T-helper 2 cell treated with Interferon-gamma antibody and Interleukin-4, amounts not matched to agents 5 μg/mL and 100 μg/mL, for 36 hours (primary cell): ENCODE data around the gene AGAP1.

Experiments used
- DNase-seq: peaks from one replicate; pipeline ENCODE4 v3.0.0; 2021; ENCODE audit warnings: low spot score
- H3K27ac Mint-ChIP-seq: one replicate; pipeline ENCODE4 v1.8.0; 2021; ENCODE audit warnings: mild to moderate bottlenecking, mixed read lengths
- H3K27me3 Mint-ChIP-seq: one replicate; pipeline ENCODE4 v1.8.0; 2021; ENCODE audit warnings: low read depth, mixed read lengths
- H3K36me3 Mint-ChIP-seq: one replicate; pipeline ENCODE4 v1.8.0; 2021; ENCODE audit warnings: low read depth, mixed read lengths
- H3K4me1 Mint-ChIP-seq: one replicate; pipeline ENCODE4 v1.8.0; 2021; ENCODE audit warnings: low read depth, mixed read lengths
- H3K4me3 Mint-ChIP-seq: one replicate; pipeline ENCODE4 v1.8.0; 2022; ENCODE audit warnings: mild to moderate bottlenecking, moderate library complexity, mixed read lengths
- H3K9me3 Mint-ChIP-seq: one replicate; pipeline ENCODE4 v1.8.0; 2021; ENCODE audit warnings: mixed read lengths

Gene AGAP1

DNA sequence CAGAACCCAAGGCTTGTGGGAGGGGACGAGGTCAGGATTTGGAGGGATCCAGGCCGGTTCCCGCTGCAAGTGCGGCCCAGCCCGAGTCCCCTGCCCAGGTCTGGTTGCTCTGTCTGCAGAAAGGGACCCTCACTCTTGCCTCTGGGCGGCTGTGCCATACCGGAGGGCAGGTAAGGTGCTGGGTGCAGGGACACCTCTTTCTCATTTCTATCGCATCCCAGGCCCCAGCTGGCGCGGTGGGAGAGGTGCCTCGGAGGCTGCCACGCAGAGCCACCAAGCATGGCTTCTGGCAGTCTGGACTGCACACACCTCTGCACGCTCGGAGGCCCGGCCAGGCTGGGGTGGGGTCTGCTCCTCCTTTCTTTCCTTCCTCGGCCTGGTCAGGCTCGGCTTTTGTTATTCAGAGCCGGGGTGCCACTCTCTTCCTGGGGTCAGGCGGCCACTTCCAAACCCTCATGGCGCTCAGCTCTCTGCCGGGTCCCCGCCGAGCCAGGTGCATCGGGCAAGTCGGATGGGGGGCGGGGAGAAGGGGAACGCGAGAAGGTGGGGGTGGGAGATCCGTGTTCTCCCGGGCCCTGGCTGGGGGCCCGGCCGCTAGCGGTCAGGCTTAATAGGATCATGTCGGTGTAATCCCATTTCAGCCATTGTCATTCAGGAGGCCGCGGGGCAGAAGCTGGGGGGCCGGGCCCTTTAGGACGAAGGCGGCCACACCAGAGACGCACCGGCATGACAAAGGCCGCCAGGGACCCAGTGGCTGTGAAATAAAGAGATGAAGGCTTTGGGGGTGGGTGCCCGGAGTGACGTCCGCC lies 665.3 kb downstream of the AGAP1 start:
- peaks cover 45% of the 10 kb centered on the region for H3K27me3 Mint-ChIP-seq
- no peaks in the 10 kb centered on the region for H3K36me3 Mint-ChIP-seq
- no peak for DNase-seq
- no peaks in the 10 kb centered on the region for H3K9me3 Mint-ChIP-seq
- H3K4me1 Mint-ChIP-seq: no peaks in the 10 kb centered on the region
- no peak overlapping the region for H3K27ac Mint-ChIP-seq
- no peak overlapping the region for H3K4me3 Mint-ChIP-seq

DNA sequence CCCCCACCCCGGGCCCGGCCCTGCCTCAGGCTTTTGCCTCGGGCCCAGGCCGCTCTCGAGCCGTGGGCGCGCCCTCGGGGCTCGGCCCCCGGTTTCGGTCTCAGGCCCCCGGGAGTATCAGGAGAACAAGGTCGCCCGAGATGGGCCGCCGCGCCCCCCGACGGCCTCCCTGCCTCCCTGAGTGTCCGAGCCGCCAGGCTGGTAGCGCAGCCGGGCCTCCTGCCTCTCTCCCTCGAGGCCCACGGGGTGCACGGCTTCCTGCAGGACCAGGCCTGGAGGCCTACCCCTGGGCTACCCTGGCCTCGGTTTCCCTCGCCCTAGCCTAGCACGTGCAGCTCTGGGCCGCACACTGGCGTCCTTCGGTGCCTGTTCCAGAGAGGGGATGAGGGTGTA lies 665.9 kb downstream of the AGAP1 start:
- peaks cover 47% of the 10 kb centered on the region for H3K27me3 Mint-ChIP-seq
- H3K9me3 Mint-ChIP-seq: no peaks in the 10 kb centered on the region
- H3K4me1 Mint-ChIP-seq: no peaks in the 10 kb centered on the region
- H3K36me3 Mint-ChIP-seq: peaks cover 1% of the 10 kb centered on the region
- no peak for DNase-seq
- H3K27ac Mint-ChIP-seq: no peak overlapping the region
- H3K4me3 Mint-ChIP-seq: no peak overlapping the region

DNA sequence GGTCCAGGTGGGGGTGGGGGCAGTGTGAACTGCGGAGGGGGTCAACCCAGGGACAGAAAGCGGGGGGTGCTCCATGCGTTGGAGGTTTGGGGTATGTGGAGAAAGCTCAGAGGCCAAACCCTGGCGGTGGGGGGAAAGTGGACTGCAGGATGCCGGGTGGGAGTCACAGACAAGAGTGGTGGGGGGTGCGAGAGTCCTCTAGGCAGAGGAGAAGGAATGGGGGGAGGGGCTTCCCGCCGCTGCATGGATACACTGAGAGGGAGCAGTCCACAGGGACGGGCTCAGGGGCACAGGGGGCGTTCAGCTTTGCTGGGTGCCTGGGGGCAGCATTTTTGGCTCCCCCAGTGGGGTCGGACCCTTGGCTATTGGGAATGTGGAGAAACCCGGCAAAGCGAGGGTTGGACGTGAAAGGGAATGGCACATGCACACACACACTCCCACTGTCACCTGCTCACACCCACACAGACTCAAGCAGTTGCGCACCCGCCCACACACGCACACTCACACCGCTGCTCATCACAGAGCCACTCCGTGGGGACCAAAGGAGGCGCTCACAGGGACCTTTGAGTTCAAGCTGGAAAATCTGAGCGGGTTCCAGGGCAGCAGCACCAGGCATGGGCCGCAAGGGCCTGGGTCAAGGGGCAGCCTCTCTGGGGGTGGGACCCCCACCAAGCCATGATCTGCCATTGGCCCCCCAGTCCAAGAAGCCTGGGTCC lies 666.7 kb downstream of the AGAP1 start:
- Mint-ChIP-seq H3K4me3 (no peak overlapping the region), H3K9me3 (no peaks in the 10 kb centered on the region), H3K27ac (no peak overlapping the region), H3K36me3 (peaks cover 1% of the 10 kb centered on the region), H3K27me3 (peaks cover 55% of the 10 kb centered on the region), H3K4me1 (no peaks in the 10 kb centered on the region)
- DNase-seq: no peak

DNA sequence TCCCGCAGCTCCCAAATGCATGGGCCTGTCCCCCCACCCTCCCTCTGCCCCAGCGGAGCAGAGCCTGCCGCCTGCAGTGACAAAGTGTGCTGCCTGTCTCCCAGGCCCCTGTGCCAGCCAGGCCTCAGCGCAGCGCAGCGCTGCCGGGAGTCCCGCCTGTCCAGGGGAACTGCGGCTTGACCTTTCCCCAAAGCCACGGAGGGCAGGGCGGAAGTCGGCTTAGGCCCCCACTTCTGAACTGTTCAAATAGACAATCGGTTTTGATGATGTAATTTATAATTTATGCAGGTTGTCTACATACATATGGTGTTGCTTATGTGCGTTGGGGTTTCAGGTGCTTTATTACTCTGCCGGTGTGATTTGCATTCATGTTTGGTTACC lies 667.2 kb downstream of the AGAP1 start:
- Mint-ChIP-seq H3K27ac (no peak overlapping the region), H3K9me3 (no peaks in the 10 kb centered on the region), H3K36me3 (peaks cover 1% of the 10 kb centered on the region), H3K4me3 (no peak overlapping the region), H3K27me3 (peaks cover 60% of the 10 kb centered on the region), H3K4me1 (no peaks in the 10 kb centered on the region)
- DNase-seq: no peak

DNA sequence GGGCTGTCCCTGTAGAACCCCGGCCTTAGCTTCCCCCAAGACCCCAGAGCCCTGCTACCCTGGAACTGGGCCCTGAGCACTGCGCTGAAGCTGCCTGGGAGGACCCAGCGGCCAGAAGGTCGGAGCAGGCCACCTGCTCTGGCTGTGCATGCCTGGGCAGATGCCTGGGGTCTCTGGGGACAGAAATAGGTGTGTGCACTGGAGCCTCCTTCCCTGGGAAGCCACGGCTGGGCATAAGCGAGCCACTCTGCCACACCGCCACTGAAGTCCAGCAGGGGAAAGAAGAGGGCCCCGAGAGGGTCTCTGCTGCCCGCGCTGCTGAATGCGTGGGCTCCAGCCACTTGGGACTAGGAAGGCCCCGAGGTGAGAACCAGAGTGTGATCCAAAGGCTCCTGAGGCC lies 667.7 kb downstream of the AGAP1 start:
- Mint-ChIP-seq H3K36me3 (peaks cover 1% of the 10 kb centered on the region), H3K4me1 (no peaks in the 10 kb centered on the region), H3K9me3 (no peaks in the 10 kb centered on the region), H3K27ac (no peak overlapping the region), H3K4me3 (no peak overlapping the region), H3K27me3 (peaks cover 65% of the 10 kb centered on the region)
- DNase-seq: no peak

DNA sequence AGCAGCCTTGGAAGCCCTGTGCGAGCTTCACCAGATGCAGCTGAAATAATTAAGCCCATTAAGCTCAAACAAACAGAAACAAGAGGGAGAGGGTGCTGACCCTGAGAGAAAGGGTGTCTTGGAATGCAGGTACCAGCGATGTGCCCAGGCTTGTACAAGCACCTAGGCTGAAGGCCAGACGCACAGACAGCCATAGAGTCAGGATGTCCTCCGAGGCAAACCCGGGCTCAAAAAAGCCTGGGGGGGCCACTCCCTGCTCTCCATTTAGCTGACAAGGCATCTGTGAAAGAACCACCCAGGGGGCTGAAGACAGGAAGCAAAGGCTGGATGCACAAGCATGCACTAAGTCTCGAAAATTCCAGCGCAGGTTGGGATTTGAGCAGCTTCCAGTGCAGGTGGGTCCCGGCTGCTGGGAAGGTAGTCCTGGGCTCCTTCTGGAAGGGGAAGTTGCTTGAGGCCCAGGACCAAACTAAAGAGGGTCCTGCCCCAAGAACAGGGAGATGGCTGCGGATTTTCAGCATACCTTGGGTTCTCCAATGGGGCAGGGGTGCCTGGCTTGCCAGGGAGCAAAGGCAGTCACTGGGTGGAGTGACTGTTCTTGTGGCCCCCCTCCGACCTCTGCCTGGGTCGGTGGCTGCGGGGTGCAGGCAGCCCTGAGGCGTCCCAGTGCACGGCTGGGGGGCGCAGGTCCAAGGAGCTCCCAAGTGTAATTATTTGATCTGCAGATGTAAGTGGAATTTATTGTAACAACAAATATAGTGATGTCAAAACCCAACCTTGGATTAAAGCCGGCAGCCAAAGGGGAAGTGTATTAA lies 668.4 kb downstream of the AGAP1 start:
- Mint-ChIP-seq H3K4me1 (peaks cover 2% of the 10 kb centered on the region), H3K4me3 (no peak overlapping the region), H3K27me3 (peaks cover 69% of the 10 kb centered on the region), H3K36me3 (peaks cover 1% of the 10 kb centered on the region), H3K27ac (no peak overlapping the region), H3K9me3 (no peaks in the 10 kb centered on the region)
- no peak for DNase-seq

DNA sequence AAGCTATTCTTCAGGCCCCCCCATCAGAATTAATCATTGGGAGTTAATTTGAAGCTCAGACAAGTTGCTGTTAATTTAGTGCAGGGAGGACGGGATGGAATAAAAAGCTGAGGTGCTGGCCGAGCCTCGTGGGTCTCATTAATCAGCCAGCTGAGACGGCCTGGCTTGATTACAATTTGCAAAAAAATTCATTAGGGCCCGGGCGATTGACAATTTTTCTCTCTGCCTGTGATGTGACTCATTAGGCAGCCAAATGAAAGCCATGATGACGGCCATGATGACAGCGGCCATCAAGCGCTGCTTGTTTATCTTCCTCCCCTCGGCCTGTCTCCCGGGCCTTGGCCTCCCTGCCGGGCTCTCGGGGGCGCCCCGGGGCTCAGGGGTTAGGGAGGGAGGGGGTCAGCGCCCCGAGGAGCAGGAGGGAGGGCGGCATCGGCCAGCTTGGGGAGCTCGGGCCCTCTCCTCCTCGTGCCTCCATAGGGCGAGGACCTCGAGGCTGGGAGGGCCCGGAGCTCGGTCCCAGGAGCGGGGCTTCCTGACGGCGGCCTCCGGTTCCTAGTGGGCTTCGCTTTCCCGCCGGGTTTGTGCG lies 669.1 kb downstream of the AGAP1 start:
- no peaks in the 10 kb centered on the region for H3K9me3 Mint-ChIP-seq
- H3K4me1 Mint-ChIP-seq: peaks cover 2% of the 10 kb centered on the region
- DNase-seq: no peak
- peaks cover 62% of the 10 kb centered on the region for H3K27me3 Mint-ChIP-seq
- no peak overlapping the region for H3K27ac Mint-ChIP-seq
- no peak overlapping the region for H3K4me3 Mint-ChIP-seq
- peaks cover 1% of the 10 kb centered on the region for H3K36me3 Mint-ChIP-seq

DNA sequence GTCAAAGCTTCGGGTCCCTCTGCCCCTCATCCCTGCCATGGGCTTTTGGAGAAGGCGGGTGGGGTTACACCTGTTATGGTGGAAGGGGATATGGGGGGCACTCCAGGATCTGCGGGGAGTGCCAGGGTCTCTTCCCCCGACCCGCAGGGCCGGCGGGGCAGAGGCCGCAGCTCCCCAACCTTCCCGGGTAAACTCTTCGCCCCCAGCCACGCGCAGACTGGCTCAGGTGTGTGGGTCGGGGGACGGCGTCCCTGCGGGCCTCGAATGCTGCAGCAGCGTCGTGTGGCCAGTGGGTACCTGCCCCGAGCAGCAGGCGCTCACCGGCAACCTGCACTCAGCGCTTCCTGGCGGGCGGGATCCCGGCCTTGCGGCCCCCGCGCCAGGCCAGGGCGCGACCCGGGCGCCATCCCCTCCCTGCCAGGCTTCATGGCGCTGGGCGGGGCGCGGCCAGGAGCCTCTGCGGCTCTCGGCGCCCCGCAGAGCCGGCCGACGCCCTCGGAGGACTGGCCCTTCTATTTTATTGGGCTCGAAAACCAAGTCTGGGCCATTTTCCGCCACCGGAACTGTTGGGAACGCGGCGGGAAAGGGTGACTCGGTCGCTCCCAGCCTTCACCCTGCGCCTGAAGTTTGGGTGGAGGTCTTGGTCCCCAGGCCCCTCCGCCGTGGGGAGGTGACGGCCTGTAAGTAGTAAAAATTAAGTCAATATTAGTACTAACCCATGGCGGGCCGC lies 669.8 kb downstream of the AGAP1 start:
- Mint-ChIP-seq H3K27me3 (peaks cover 56% of the 10 kb centered on the region), H3K27ac (no peak overlapping the region), H3K4me1 (peaks cover 2% of the 10 kb centered on the region), H3K36me3 (peaks cover 1% of the 10 kb centered on the region), H3K4me3 (no peak overlapping the region), H3K9me3 (no peaks in the 10 kb centered on the region)
- DNase-seq: no peak

DNA sequence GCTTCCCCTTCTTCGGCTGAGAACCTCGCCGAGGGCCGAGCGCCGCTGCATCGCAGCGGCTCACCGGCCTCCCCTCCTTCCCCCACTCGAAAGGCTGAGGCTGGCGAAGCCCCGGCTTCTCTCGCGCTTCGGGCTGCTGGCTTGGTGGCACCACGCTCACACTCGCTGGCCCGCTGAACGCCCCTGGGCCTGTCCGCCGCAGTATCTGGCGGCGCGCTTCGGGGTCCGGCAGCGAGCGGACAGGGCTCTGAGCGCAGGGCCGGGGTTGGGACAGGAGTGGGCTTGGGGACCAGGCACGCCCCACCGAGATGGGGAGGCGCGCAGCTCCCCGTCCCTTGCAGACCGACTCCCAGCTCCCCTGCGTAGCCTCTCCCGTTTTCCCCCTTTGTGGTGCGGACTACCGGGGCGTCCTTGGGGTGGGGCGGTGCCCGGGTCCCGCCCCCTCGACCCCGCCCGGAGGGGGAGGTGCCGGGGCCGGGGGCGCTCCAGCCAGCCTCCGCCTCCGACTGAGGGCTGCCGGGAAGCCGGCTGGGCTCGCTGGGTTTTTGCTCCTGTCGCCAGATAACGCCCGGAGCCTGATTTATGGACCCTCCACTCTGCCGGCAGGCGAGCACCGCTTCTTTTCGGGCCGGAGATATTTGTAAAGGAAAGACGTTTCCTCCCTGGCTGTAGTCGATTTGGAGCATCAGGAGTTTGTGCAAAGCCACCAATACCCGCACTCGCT lies 670.5 kb downstream of the AGAP1 start:
- Mint-ChIP-seq H3K36me3 (peaks cover 1% of the 10 kb centered on the region), H3K27ac (no peak overlapping the region), H3K4me3 (no peak overlapping the region), H3K27me3 (peaks cover 56% of the 10 kb centered on the region), H3K4me1 (peaks cover 2% of the 10 kb centered on the region), H3K9me3 (no peaks in the 10 kb centered on the region)
- no peak for DNase-seq

DNA sequence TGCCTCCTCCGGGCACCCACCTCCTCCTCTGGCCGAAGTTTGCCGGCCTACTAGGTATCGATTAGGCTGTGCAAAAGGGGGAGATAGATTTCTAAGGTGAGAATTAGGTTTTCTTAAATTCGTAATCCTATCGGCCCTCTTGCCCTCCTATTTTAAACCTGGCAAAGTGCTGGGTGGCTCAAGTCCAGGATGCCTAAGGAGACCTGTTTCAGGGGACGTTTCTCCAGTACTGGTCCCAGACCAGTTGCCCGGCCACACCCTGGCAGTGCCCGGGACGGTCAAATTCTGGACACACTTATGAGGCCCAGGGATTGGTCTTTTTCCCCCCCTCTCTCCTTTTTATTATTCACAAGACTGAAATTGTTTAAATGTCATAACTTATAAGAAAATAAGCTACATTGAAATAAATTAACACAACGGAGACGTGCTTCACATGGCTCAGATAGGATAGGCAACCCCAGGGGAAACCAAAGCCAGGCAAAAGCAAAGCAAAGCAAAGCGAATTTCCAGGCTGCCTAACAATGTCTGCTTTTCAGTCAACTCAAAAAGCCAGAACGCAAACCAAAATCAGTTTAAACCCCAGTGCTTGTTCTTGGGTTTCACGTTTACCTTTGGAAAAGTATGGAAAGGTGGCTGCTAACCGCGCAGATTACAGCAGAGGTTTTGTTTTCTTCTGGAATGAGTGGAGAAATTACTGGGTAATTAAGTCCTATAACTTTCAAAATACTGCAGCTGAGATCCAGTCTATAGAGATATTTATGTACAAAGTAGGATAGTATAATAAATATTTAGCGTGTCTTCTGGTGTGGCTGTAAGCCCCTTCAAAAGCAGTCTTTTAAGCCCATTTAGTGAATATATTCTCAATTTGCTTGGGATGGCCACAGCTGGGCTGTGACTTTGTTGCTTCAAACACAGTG lies 671.3 kb downstream of the AGAP1 start:
- Mint-ChIP-seq H3K27me3 (peaks cover 63% of the 10 kb centered on the region), H3K9me3 (no peaks in the 10 kb centered on the region), H3K36me3 (peaks cover 2% of the 10 kb centered on the region), H3K4me3 (no peak overlapping the region), H3K27ac (no peak overlapping the region), H3K4me1 (peaks cover 2% of the 10 kb centered on the region)
- DNase-seq: no peak

DNA sequence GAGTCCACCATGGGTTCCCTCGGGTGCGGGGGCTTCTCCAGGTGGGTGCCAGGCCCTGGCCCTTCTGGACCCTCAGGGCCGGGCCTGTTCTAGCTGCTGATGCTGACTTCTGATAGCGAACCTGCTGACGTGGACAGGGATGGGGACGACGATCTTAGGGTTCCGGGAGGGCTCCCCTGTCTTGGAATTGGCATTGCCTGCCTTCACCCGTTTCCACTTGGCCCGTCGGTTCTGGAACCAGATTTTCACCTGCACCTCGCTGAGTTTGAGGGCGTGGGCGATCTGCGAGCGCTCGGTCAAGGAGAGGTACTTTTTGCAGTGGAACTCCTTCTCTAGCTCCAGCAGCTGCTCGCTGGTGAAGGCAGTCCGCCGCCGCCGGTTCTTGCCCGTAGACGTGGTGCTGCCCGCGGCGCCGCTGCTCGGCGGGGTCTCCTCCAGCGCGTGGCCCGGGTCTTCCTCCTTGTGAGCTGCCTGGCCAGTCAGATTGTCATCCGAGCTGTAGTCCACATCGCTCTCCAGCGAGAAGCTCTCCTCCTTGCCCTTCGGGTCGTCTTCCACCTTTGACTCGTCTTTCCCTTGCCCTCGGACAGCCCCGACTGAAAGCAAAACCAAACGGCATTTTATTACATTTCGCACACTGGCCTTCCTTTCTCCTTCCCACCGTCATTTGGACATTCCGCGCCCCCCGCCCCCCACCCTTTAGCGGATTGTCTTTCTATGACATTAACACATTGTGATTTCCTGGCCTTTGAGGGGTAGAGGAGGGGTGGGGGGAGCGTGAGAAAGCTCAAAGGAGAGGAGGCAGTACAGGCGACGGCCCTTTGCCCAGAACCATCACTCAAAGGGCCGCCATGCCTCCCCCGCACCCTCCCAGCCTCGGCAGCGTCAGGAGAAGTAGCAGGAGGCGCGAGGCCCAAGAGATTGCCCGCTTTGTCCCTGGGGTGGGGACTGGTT lies 672.3 kb downstream of the AGAP1 start:
- Mint-ChIP-seq H3K27ac (peak overlapping the region; percentile 60), H3K36me3 (peaks cover 4% of the 10 kb centered on the region), H3K4me1 (peaks cover 2% of the 10 kb centered on the region), H3K27me3 (peaks cover 66% of the 10 kb centered on the region), H3K9me3 (no peaks in the 10 kb centered on the region), H3K4me3 (no peak overlapping the region)
- no peak for DNase-seq
